Esophagus muscularis mucosa (tissue), 3 donors: Measurements from ENCODE around the gene SUPT6H.

Source experiments
- CTCF ChIP-seq, 3 experiments: fragments of 200-600 bp in 2 of 3; fragments of 450-650 bp in 1 of 3; sonication (generic) in 2 of 3; IDR thresholded peaks; one replicate each; pipeline ENCODE4 v1.5.1; 2017 to 2019; ENCODE audit warnings: antibody characterized with exemption in 3 of 3, mild to moderate bottlenecking in 2 of 3, moderate library complexity in 1 of 3
- POLR2A ChIP-seq: fragments of 450-650 bp; IDR thresholded peaks from one replicate; pipeline ENCODE4 v1.6.1; 2017; ENCODE audit warnings: antibody characterized with exemption, moderate library complexity, mild to moderate bottlenecking, low read depth

DNA sequence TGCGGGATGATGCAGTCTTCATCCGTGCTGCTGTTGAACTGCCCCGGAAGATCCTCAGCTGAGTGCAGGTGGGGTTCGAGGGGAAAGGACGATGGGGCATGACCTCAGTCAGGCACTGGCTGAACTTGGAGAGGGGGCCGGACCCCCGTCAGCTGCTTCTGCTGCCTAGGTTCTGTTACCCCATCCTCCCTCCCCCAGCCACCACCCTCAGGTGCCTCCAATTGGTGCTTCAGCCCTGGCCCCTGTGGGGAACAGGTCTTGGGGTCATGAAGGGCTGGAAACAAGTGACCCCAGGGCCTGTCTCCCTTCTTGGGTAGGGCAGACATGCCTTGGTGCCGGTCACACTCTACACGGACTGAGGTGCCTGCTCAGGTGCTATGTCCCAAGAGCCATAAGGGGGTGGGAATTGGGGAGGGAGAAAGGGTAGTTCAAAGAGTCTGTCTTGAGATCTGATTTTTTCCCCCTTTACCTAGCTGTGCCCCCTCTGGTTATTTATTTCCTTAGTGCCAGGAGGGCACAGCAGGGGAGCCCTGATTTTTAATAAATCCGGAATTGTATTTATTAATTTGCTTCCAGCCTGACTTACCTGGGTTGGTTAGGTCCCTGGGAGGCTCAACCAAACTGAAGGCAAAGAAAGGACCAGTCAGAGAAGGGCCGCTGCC lies 87.6 kb downstream of the SUPT6H start:
- TF ChIP-seq CTCF (IDR thresholded peaks at IDR 0.05), result no peak
- TF ChIP-seq POLR2A, result no peak
